Esophagus muscularis mucosa (tissue), 4 donors: ENCODE measurements around the gene RSPO3. TPM values are rescaled to one million over a fixed set of nuclear protein-coding genes. Genes with fewer than 3 reads are reported as not detected.
"Not testable (repeated sequence)": the region's sequence is repeated elsewhere in the genome, so short reads cannot be mapped to it uniquely, and the experiment has no call there.

Source experiments
- DNase-seq: peaks from one replicate; pipeline ENCODE4 v3.0.0-alpha.2; 2017; ENCODE audit errors: extremely low spot score
- H3K27ac ChIP-seq, 4 donors: fragments of 200-600 bp; sonication (generic); replicated peaks in 1 of 4; 1 replicate in 3 of 4; 2 replicates in 1 of 4; pipeline ENCODE4 v1.5.1; 2016 to 2019; ENCODE audit warnings: mild to moderate bottlenecking in 1 of 4
- H3K27me3 ChIP-seq, 4 donors: fragments of 200-600 bp; sonication (generic); one replicate each; pipeline versions ENCODE4 v1.5.1 to v1.6.0; 2016 to 2019
- H3K36me3 ChIP-seq, 4 donors: fragments of 200-600 bp; sonication (generic); one replicate each; pipeline ENCODE4 v1.5.1; 2016 to 2019
- H3K4me1 ChIP-seq, 4 donors: fragments of 200-600 bp; sonication (generic); one replicate each; pipeline ENCODE4 v1.5.1; 2016 to 2019
- H3K4me3 ChIP-seq, 4 donors: fragments of 200-600 bp; sonication (generic); 1 replicate in 2 of 4; 2 replicates in 2 of 4; pipeline ENCODE4 v1.5.1; 2016 to 2019; ENCODE audit warnings: mild to moderate bottlenecking in 4 of 4, moderate library complexity in 1 of 4
- H3K9me3 ChIP-seq, 4 donors: fragments of 200-600 bp; sonication (generic); 1 replicate in 3 of 4; 2 replicates in 1 of 4; pipeline ENCODE4 v1.5.1; 2016 to 2019
- EP300 ChIP-seq: sonication (generic); formaldehyde crosslinking; IDR thresholded peaks from one replicate; pipeline ENCODE4 v1.6.1; 2017; ENCODE audit warnings: antibody characterized with exemption
- POLR2A ChIP-seq: fragments of 450-650 bp; IDR thresholded peaks from one replicate; pipeline ENCODE4 v1.6.1; 2017; ENCODE audit warnings: antibody characterized with exemption, moderate library complexity, mild to moderate bottlenecking, low read depth
- POLR2AphosphoS5 ChIP-seq, 2 donors: sonication (generic); formaldehyde crosslinking; IDR thresholded peaks; one replicate each; pipeline ENCODE4 v1.6.1; 2017; ENCODE audit warnings: antibody characterized with exemption in 2 of 2
- WGBS: methylation state at CpG from one replicate; pipeline ENCODE4 v1.1.5; 2018; 5-methylcytosine and 5-hydroxymethylcytosine counted together
- intact Hi-C: fragments of 100-400 bp; cut with DNase I; formaldehyde crosslinking; loops from one replicate; pipeline ENCODE4 v1.15.1; 2023
- total RNA-seq, 4 donors: library from RNA; depleted of rRNA; stranded (reverse); fragments of >200 nt; gene quantifications; one replicate each; pipeline versions ENCODE4 v1.1.0 to v1.2.1, GENCODE V29; 2016
- TF ChIP-seq, protein P1 (sequence below), 3 experiments: fragments of 200-600 bp in 2 of 3; fragments of 450-650 bp in 1 of 3; sonication (generic) in 2 of 3; IDR thresholded peaks; one replicate each; pipeline ENCODE4 v1.5.1; 2017 to 2019; ENCODE audit warnings: antibody characterized with exemption in 3 of 3, mild to moderate bottlenecking in 2 of 3, moderate library complexity in 1 of 3

The RSPO3 gene
- total RNA-seq, 4 donors from 2014 or later: 32.0 to 123 (median 47.7) TPM

DNA sequence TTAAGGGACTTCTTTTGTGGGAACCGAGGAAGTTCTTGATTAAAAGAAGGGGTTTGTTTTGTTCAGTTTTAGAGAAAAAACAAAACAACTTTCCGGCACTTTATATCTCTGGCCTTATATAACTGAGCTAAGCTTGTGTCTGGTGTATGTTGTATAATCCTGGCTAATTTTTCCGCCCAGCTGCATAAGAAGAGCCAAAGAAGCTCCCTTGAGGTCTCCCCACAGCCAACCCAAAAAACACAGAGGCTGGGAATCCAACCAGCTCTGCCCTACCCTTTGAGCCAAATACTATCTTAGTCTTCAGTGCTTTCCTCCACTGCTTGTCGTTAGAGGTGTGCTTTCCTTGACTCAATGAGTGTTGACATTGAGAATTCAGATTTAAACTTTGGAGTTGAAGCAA, 102.7 kb downstream of the RSPO3 start:
- no peak for DNase-seq
- no peak overlapping the region for H3K27ac ChIP-seq
- intact Hi-C loops: no loop called here
- H3K9me3 ChIP-seq: no peaks in the 10 kb centered on the region
- TF ChIP-seq, protein P1, sequence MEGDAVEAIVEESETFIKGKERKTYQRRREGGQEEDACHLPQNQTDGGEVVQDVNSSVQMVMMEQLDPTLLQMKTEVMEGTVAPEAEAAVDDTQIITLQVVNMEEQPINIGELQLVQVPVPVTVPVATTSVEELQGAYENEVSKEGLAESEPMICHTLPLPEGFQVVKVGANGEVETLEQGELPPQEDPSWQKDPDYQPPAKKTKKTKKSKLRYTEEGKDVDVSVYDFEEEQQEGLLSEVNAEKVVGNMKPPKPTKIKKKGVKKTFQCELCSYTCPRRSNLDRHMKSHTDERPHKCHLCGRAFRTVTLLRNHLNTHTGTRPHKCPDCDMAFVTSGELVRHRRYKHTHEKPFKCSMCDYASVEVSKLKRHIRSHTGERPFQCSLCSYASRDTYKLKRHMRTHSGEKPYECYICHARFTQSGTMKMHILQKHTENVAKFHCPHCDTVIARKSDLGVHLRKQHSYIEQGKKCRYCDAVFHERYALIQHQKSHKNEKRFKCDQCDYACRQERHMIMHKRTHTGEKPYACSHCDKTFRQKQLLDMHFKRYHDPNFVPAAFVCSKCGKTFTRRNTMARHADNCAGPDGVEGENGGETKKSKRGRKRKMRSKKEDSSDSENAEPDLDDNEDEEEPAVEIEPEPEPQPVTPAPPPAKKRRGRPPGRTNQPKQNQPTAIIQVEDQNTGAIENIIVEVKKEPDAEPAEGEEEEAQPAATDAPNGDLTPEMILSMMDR (IDR thresholded peaks at IDR 0.05): no peak
- TF ChIP-seq POLR2A: no peak
- TF ChIP-seq POLR2AphosphoS5 (IDR thresholded peaks at IDR 0.05): no peak
- no peak for TF ChIP-seq EP300
- H3K4me3 ChIP-seq: no peak overlapping the region
- H3K4me1 ChIP-seq: no peaks in the 10 kb centered on the region
- H3K27me3 ChIP-seq: no peaks in the 10 kb centered on the region
- H3K36me3 ChIP-seq: no peaks in the 10 kb centered on the region
- 72% methylated on average over 4 of the region's 4 CpGs for WGBS

DNA sequence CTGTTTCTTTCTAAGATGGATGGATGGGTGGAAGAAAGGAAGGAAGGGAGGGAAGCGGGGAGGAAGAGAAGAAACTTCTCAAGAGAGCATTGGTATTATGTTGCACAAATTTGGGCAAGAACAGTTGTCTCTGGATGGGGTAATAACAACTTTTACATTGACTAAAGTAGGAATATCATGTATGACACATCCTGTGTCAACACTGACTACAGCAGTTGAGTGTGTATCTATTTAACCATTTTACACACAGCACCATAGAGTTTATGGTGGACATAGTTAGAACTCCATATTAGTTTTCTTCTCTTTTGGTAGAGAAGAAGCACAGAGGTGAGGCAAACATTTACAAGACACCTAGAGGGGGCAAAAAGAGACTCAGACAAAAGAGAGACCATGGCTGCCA, 103.9 kb downstream of the RSPO3 start:
- no peaks in the 10 kb centered on the region for H3K4me1 ChIP-seq
- no peaks in the 10 kb centered on the region for H3K27me3 ChIP-seq
- TF ChIP-seq EP300 (no peak), POLR2A (no peak), POLR2AphosphoS5 (IDR thresholded peaks at IDR 0.05) (no peak)
- TF ChIP-seq, protein P1 (IDR thresholded peaks at IDR 0.05): no peak
- WGBS: 44% methylated on average over 1 of the region's 1 CpG
- H3K36me3 ChIP-seq: no peaks in the 10 kb centered on the region
- no peaks in the 10 kb centered on the region for H3K9me3 ChIP-seq
- no peak overlapping the region for H3K4me3 ChIP-seq
- no peak for DNase-seq
- no peak overlapping the region for H3K27ac ChIP-seq
- intact Hi-C loops: no loop called here

DNA sequence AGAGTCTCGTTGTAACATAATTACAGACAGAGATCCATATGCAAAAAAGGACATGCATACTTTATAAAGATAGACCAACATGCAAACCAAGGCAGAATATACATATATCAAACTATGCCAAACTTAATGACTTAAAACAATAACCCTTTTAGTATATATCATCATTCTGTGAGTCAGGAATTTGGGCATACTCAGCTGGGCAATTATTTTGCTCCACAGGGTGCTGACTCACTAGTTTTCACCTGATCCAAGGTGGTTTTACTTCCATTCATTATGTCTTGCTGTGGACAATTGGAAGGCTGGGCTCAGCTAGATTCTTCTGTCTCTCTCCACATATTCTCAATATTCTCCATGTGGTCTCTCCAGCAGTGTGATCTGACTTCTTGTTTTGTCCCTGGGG, 107.0 kb downstream of the RSPO3 start:
- no peaks in the 10 kb centered on the region for H3K27me3 ChIP-seq
- no peaks in the 10 kb centered on the region for H3K36me3 ChIP-seq
- intact Hi-C loops: no loop called here
- no peaks in the 10 kb centered on the region for H3K4me1 ChIP-seq
- H3K27ac ChIP-seq: no peak overlapping the region
- no peak overlapping the region for H3K4me3 ChIP-seq
- 88% methylated on average over 1 of the region's 1 CpG for WGBS
- H3K9me3 ChIP-seq: no peaks in the 10 kb centered on the region
- TF ChIP-seq POLR2A: no peak
- TF ChIP-seq, protein P1 (IDR thresholded peaks at IDR 0.05): no peak
- no peak for TF ChIP-seq EP300
- TF ChIP-seq POLR2AphosphoS5 (IDR thresholded peaks at IDR 0.05): no peak
- DNase-seq: no peak

DNA sequence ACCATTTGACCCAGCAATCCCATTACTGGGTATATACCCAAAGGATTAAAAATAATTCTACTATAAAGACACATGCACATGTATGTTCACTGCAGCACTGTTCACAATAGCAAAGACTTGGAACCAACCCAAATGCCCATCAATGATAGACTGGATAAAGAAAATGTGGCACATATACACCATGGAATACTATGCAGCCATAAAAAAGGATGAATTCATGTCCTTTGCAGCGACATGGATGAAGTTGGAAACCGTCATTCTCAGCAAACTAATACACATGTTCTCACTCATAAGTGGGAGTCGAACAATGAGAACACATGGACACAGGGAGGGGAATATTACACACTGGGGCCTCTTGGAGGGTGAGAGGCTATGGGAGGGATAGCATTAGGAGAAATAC, 115.3 kb downstream of the RSPO3 start:
- intact Hi-C loops, DNase-seq, H3K4me3 ChIP-seq, H3K9me3 ChIP-seq, H3K4me1 ChIP-seq, H3K36me3 ChIP-seq, H3K27ac ChIP-seq, H3K27me3 ChIP-seq: not testable (repeated sequence)
- WGBS: 63% methylated on average over 3 of the region's 3 CpGs

DNA sequence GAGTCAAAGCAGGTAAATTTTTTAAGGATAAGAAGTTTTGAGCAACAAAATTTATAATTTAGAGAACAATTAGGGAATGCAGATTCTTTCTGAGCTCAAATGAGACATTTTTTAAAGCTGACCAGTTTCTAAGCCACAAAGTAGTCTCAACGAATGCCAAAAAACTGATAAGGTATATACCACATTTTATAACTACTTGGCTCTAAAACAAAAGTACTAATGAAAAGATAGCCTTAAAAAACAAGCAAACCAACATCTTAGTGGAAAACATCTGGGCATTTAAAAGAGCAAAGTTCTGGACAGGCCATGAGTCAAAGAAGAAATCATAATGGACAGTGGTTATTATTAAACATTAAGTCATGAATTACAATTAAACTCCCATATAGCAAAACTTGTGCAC, 125.0 kb downstream of the RSPO3 start:
- no peaks in the 10 kb centered on the region for H3K9me3 ChIP-seq
- DNase-seq: no peak
- intact Hi-C loops: no loop called here
- TF ChIP-seq POLR2A (no peak), POLR2AphosphoS5 (IDR thresholded peaks at IDR 0.05) (no peak), EP300 (no peak)
- TF ChIP-seq, protein P1 (IDR thresholded peaks at IDR 0.05): no peak
- H3K36me3 ChIP-seq: no peaks in the 10 kb centered on the region
- WGBS: 67% methylated on average over 1 of the region's 1 CpG
- H3K27me3 ChIP-seq: no peaks in the 10 kb centered on the region
- no peak overlapping the region for H3K27ac ChIP-seq
- H3K4me1 ChIP-seq: no peaks in the 10 kb centered on the region
- no peak overlapping the region for H3K4me3 ChIP-seq

Other genes with a start within 250 kb of the RSPO3 start
- gene RNF146, start 148.2 kb downstream of the RSPO3 start, total RNA-seq: 10 to 100 TPM; 48.7 to 57.7 (median 54.8) TPM
- 10 to 100 TPM; 42.5 to 70.6 (median 57.9) TPM for gene ECHDC1, start 224.9 kb downstream of the RSPO3 start, total RNA-seq